KG1 (cell line): ENCODE data around the gene HSPA1A.
"Not testable (repeated sequence)": the region's sequence is repeated elsewhere in the genome, so short reads cannot be mapped to it uniquely, and the experiment has no call there.

Experiments used
- DNase-seq: peaks from one replicate; lab custom pipeline; 2025; lab: John Stamatoyannopoulos, UW

Gene HSPA1A

GRCh38 chr6:31836474-31837368 lies 21.4 kb downstream of the HSPA1A start:
- peak; percentile 11 for DNase-seq

- DNase-seq: no peak
Measured at GRCh38 chr6:31837369-31838113, 22.2 kb downstream of the HSPA1A start.

GRCh38 chr6:31838114-31838553 lies 22.8 kb downstream of the HSPA1A start:
- DNase-seq: not testable (repeated sequence)

GRCh38 chr6:31838968-31839367 lies 23.6 kb downstream of the HSPA1A start:
- no peak for DNase-seq

- DNase-seq: not testable (repeated sequence)
Measured at GRCh38 chr6:31839779-31840126, 24.4 kb downstream of the HSPA1A start.

GRCh38 chr6:31842053-31842452 lies 26.7 kb downstream of the HSPA1A start:
- DNase-seq: no peak

- no peak for DNase-seq
Measured at GRCh38 chr6:31844507-31844906, 29.2 kb downstream of the HSPA1A start.

GRCh38 chr6:31847276-31847978 lies 32.1 kb downstream of the HSPA1A start:
- DNase-seq: no peak

GRCh38 chr6:31850765-31851484 lies 35.6 kb downstream of the HSPA1A start:
- DNase-seq: no peak

- no peak for DNase-seq
Measured at GRCh38 chr6:31851485-31851832, 36.1 kb downstream of the HSPA1A start.

- DNase-seq: not testable (repeated sequence)
Measured at GRCh38 chr6:31851980-31852718, 36.8 kb downstream of the HSPA1A start.

- not testable (repeated sequence) for DNase-seq
Measured at GRCh38 chr6:31857774-31858173, 42.4 kb downstream of the HSPA1A start.

GRCh38 chr6:31858707-31859106 lies 43.4 kb downstream of the HSPA1A start:
- DNase-seq: no peak

GRCh38 chr6:31859923-31860322 lies 44.6 kb downstream of the HSPA1A start:
- no peak for DNase-seq

- DNase-seq: no peak
Measured at GRCh38 chr6:31860349-31860748, 45.0 kb downstream of the HSPA1A start.

GRCh38 chr6:31861150-31861549 lies 45.8 kb downstream of the HSPA1A start:
- DNase-seq: no peak

- no peak for DNase-seq
Measured at GRCh38 chr6:31861919-31862343, 46.6 kb downstream of the HSPA1A start.

GRCh38 chr6:31862344-31863235 lies 47.2 kb downstream of the HSPA1A start, which contains the start of gene NEU1:
Gene NEU1, minus strand, starts transcription at chr6:31862821. Its CDS starts 45 bp downstream, at chr6:31862776.
- DNase-seq: peak; percentile 95

GRCh38 chr6:31864123-31864562 lies 48.8 kb downstream of the HSPA1A start:
- peak; percentile 2 for DNase-seq

- DNase-seq: no peak
Measured at GRCh38 chr6:31864818-31865204, 49.5 kb downstream of the HSPA1A start.
